Measurements from ENCODE around the gene PYDC1. TPM values are rescaled to one million over a fixed set of nuclear protein-coding genes. Genes with fewer than 3 reads are reported as not detected.
"Not testable (repeated sequence)": the region's sequence is repeated elsewhere in the genome, so short reads cannot be mapped to it uniquely, and the experiment has no call there.

Gene PYDC1
- total RNA-seq, 1 donor from 2014 or later: not detected

GRCh38 chr16:31199430-31200041 is 17.4 kb downstream of the PYDC1 start:
- intact Hi-C loops (cut with micrococcal nuclease): loop anchor here (2.0 to 5.0 kb wide), 6 partner anchors 59 to 669 kb away; partner anchors contain the start of genes ARMC5 and ITGAM

DNA sequence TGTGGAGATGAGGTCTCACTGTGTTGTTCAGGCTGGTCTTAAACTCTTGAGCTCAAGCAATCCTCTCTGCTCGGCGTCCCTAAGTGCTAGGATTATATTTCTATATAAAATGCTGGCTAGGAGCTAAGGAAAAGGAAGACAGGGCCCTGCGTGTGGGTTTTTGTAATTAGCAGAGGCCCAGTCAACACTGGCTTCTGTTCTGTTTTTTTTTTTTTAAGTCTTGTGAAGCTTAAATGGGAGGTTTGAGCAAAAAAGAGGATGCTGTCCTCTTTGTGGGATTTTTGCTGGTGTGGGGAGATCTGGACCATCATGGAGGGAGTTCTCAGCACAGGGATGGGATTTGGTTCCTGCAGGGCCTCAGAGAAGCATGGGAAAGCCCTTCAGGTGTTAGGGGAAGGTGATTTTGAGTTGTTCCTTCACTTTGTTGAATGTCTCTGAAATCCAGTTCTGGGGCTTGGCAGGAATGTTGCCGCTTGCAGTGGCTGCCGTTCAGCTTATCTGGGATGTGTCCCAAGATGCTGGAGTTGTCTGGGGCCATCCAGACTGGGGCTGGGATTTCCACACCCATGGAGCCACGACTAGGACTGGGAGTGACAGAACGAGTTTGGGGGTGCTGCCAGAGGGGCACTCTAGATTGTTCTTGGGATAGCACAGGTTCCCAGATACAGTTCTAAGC is 18.6 kb downstream of the PYDC1 start:
- intact Hi-C loops (cut with micrococcal nuclease): no loop called here

- intact Hi-C loops (cut with micrococcal nuclease): no loop called here
Measured at GRCh38 chr16:31196324-31197088, 20.4 kb downstream of the PYDC1 start.

DNA sequence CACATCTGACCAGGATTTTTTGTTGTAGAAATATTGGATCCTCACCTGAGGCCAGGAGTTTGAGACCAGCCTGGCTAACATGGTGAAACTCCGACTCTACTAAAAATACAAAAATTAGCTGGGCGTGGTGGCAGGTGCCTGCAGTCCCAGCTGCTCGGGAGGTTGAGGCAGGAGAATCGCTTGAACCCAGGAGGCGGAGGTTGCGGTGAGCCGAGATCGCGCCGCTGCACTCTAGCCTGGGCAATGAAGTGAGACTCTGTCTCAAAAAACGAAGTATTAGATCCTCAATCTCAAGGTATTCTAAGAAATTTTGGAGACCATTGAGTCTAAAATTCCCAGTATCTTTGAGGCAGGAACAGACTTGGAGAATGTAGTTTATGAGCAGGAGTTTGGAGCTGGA is 21.1 kb downstream of the PYDC1 start:
- intact Hi-C loops (cut with micrococcal nuclease): not testable (repeated sequence)

- intact Hi-C loops (cut with micrococcal nuclease): no loop called here
Measured at GRCh38 chr16:31194898-31195297, 22.0 kb downstream of the PYDC1 start.

GRCh38 chr16:31193874-31194273 is 23.1 kb downstream of the PYDC1 start:
- intact Hi-C loops (cut with micrococcal nuclease): no loop called here

DNA sequence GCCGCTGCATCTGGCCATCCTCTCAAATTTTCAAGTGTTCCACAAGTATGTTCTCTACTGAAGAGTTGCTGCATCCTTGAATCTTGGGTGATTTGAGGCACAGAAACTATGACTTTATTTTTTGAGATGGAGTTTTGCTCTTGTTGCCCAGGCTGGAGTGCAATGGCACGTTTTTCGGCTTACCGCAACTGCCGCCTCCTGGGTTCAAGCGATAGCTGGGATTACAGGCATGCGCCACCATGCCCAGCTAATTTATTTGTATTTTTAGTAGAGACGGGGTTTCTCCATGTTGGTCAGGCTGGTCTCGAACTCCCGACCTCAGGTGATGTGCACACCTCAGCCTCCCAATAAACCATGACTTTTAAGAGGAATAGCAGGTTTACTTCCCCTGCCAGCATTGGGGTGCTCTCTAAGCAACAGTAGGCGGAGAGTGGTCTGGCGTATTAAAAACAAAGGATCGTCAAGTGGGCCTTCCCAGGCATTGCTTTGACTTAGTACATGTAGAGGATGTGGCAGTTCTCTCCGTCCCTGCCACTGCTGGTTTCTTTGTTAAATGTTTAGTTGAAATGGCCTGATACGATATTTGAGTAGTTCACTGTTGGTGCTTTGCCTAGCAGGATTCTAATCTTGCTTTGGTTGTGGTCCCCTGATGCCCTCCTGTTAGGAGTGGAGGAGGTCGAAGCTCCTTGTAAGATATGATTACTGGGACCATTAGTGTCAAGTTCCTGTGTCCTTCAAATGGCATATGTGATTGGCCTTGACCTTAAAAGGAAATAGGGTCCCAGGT is 23.9 kb downstream of the PYDC1 start:
- intact Hi-C loops (cut with micrococcal nuclease): loop anchor here (1.0 kb wide), 1 partner anchor 8 kb away; no protein-coding TSS in a partner anchor

DNA sequence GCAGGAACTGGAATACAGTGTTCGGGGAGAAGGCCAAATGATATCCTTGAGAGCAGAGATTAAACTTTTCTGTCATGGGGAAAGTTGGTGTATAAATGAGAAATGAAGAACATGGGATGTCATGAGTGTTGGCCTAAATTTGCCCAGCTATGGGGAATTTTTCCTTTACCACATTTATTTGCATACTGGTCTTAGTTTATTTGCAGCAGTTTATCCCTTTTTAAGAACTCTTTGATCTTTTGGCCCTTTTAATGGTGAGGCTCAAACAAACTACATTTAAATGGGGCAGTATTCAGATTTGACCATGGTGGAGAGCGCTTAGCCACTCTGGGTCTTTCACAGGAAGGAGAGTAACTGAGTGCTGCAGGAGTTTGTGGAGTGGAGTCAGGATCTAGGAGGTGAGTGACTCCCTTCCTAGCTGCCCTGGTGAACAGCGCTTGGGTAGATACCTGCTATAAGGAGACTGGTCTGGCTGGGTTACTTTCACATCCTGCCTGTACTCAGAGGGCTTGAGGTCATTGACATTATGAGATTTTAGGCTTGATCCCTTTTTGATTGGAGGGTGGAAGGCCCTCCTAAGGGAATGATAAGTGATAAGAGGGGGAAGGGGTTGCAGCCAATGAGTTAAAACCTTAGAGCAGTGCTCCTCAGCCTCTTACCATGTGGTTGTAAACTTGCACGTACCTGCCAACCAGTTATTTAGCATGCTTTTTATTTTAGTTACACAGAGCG is 25.1 kb downstream of the PYDC1 start:
- intact Hi-C loops (cut with micrococcal nuclease): loop anchor here (1.0 kb wide), 1 partner anchor 9 kb away; no protein-coding TSS in a partner anchor

DNA sequence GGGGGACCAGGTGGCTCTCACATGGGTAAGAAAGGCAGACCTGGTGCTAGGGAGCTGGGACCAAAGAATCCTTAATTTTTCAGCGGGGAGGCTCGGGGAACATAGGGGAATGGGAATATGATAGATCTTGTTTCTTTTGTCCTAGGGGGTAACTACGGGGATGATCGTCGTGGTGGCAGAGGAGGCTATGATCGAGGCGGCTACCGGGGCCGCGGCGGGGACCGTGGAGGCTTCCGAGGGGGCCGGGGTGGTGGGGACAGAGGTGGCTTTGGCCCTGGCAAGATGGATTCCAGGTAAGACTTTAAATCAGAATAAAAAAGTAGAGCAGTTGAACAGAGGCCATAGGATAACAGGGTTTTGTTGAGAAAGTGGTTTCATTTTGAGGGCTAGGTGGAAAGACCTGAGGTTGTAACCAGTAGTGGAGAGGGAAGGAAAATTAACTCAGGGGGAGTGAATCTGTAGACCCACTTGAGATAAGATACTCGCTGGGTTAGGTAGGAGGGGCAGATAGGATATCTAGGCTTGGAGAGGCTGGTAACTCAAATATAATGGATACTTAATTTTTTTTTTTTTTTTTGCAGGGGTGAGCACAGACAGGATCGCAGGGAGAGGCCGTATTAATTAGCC is 26.0 kb downstream of the PYDC1 start:
- intact Hi-C loops (cut with micrococcal nuclease): no loop called here

DNA sequence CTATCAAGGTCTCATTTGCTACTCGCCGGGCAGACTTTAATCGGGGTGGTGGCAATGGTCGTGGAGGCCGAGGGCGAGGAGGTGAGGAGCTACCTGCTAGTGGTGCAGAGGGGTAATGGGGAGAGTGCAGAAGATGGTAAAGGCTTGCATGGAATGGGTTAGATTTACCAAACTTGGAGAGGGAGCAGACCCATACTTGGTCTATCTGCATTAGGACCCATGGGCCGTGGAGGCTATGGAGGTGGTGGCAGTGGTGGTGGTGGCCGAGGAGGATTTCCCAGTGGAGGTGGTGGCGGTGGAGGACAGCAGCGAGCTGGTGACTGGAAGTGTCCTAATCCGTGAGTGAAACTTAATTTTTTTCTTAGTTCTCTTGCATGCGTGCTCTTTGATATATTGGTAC is 26.9 kb downstream of the PYDC1 start:
- intact Hi-C loops (cut with micrococcal nuclease): no loop called here

- intact Hi-C loops (cut with micrococcal nuclease): loop anchor here (5.0 kb wide), 2 partner anchors 108 to 253 kb away; partner anchors contain the start of gene ZNF843
Measured at GRCh38 chr16:31189412-31189778, 27.5 kb downstream of the PYDC1 start.

- intact Hi-C loops (cut with micrococcal nuclease): loop anchor here (5.0 kb wide), 2 partner anchors 109 to 254 kb away; partner anchors contain the start of gene ZNF843
Measured at GRCh38 chr16:31188450-31189411, 28.2 kb downstream of the PYDC1 start.

DNA sequence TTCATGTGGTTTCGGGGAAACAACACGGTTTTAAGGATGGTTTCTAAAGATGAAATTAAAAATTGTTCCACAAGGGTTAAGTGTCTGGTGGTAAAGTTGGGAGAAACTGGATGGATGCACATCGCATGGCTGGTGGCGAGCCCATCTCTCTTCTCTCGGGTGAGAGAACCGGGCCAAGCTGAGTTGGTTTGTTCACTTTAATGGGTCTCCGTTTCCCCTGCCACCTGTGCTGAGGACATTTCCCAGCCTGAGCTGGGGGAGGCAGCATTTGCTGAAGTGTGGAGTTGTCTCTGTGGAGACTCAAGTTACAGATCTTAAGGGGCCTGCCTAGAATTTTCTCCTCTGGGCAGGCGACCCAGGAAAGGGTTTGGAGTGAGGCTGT is 29.1 kb downstream of the PYDC1 start:
- intact Hi-C loops (cut with micrococcal nuclease): loop anchor here (5.0 kb wide), 2 partner anchors 110 to 255 kb away; partner anchors contain the start of gene ZNF843

- intact Hi-C loops (cut with micrococcal nuclease): loop anchor here (5.0 kb wide), 2 partner anchors 110 to 255 kb away; partner anchors contain the start of gene ZNF843
Measured at GRCh38 chr16:31186930-31187807, 29.8 kb downstream of the PYDC1 start.

DNA sequence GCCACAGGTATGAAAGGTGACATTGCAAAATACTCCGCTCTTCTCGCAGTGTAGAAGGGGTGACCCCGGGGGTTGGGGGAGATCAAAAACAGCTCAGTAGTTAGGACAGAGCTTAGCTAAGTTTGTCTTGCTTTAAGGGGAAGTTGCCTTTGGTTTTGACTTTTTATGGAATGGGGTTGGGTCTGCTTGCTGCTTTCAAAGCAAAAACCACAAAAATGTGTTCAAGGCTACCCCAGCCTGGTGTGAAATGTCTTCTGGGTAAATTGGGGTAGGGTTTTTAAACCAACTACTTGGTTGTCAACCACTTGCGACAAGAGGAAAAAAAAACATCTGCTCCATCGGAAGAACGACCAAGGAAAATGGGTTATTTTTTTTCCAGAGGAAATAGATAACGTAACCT is 30.8 kb downstream of the PYDC1 start:
- intact Hi-C loops (cut with micrococcal nuclease): loop anchor here (5.0 kb wide), 2 partner anchors 111 to 256 kb away; partner anchors contain the start of gene ZNF843

DNA sequence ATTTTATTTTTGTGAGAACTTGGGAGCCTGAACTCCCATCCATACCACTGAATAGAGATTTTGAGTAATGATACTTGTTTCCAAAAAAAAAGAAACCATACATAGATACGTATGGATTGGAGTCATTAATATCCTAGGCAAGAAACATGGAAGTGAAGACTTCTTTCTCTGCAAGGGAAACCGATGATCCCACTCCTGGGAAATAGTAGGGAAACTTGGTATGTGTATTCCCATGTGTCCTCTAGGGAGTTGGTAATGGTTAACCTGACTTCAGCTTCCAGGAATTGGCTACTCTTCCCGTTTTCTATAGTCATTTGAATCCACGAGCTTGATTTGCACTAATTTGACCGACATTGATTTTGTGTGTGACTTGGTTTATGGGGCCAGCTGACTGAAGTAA is 31.6 kb downstream of the PYDC1 start:
- intact Hi-C loops (cut with micrococcal nuclease): loop anchor here (5.0 kb wide), 2 partner anchors 112 to 257 kb away; partner anchors contain the start of gene ZNF843

DNA sequence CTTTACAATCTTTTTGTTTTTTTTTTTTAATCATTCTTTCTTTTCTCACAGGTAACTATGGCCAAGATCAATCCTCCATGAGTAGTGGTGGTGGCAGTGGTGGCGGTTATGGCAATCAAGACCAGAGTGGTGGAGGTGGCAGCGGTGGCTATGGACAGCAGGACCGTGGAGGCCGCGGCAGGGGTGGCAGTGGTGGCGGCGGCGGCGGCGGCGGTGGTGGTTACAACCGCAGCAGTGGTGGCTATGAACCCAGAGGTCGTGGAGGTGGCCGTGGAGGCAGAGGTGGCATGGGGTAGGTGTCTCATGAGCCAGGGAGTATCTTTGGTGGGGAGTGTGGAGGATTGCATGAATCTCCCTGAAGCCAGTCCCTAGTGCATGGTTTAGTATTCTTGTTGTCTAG is 32.0 kb downstream of the PYDC1 start:
- intact Hi-C loops (cut with micrococcal nuclease): loop anchor here (5.0 kb wide), 3 partner anchors 112 to 682 kb away; partner anchors contain the start of gene ZNF843

Data from T-helper 1 cell treated with Interleukin-12 subunit alpha and Interleukin-12 subunit beta and Interleukin-4 antibody, amounts not matched to agents 30 ng/mL and 1 ng/mL, for 36 hours (primary cell).